GM12864 (cell line): ENCODE data around the gene LRTM1.

Source experiments
- DNase-seq: peaks from one replicate; pipeline ENCODE4 v3.0.0-alpha.2; 2011; ENCODE audit warnings: low read depth
- H3K4me3 ChIP-seq: 2 replicates; pipeline ENCODE4 v1.5.1; 2011; ENCODE audit warnings: mild to moderate bottlenecking, low read depth, low read length, control low read depth
- CTCF ChIP-seq: IDR thresholded peaks from 2 replicates; pipeline ENCODE4 v1.5.1; 2011; ENCODE audit warnings: low read depth, mild to moderate bottlenecking, moderate library complexity, low read length, control low read depth, inconsistent platforms; ENCODE audit errors: missing control alignments

Gene LRTM1

GRCh38 chr3:54891540-54891897 lies 36.3 kb downstream of the LRTM1 start:
- no peak overlapping the region for H3K4me3 ChIP-seq
- DNase-seq, result no peak
- TF ChIP-seq CTCF, result no peak

- DNase-seq, result no peak
- TF ChIP-seq CTCF, result no peak
- H3K4me3 ChIP-seq, result no peak overlapping the region
Measured at GRCh38 chr3:54889731-54890130, 38.1 kb downstream of the LRTM1 start.

GRCh38 chr3:54888873-54889272 lies 39.0 kb downstream of the LRTM1 start:
- no peak for TF ChIP-seq CTCF
- no peak overlapping the region for H3K4me3 ChIP-seq
- no peak for DNase-seq

DNA sequence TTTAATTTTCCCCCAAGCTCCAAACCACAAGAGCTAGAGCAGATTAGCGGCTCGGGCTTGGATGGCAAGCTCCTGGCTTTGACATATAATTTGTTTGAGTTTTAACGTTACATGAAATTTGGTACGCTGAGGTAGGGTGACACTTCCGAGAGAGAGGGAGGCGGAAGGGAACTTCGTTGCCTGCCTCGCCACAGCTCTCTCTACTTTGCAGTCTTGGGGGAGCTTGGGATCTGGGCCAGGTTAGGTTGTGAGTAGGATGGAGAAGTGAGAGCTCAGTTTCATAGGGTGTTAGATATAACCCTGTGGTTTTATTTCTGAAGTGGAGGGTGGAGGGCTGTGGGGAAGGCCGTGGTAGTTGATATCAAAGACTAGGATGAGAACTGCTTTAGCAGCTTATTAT lies 39.7 kb downstream of the LRTM1 start:
- DNase-seq, result no peak
- TF ChIP-seq CTCF, result no peak
- no peak overlapping the region for H3K4me3 ChIP-seq

DNA sequence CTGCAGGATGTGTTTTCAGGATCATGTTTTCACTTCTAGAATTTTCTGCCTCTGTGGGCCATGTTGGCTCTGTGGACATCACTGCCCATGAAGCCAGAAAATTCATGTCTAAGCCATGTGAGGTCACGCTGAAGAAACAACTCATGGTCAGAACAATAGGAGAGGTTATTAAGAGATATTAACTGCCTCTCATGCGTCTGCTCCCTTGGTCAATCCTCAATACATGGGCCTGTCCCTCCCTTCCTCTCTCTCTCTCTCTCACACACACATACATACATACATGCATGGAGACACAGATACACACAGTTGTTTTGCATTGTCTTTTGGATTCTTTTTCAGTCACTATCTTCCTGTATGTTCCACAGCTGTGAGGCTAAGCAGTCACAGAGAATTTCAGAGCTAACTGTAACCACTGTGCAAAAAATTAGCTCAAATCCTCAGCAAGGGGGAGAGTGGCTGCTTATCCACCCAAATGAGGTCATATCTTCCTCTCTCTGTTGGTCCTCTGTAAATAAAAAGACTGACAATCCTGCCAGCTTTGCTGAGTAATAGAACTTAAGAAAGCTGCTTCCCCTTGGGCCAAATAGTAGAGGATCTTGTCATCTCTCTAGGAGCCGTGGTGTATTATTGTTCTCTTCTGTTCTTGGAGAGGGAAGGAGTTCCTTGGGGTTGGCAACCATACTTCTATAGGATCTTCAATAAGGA lies 45.6 kb downstream of the LRTM1 start:
- TF ChIP-seq CTCF, result no peak
- H3K4me3 ChIP-seq, result no peak overlapping the region
- no peak for DNase-seq

GRCh38 chr3:54878145-54878544 lies 49.7 kb downstream of the LRTM1 start:
- no peak overlapping the region for H3K4me3 ChIP-seq
- no peak for TF ChIP-seq CTCF
- no peak for DNase-seq

DNA sequence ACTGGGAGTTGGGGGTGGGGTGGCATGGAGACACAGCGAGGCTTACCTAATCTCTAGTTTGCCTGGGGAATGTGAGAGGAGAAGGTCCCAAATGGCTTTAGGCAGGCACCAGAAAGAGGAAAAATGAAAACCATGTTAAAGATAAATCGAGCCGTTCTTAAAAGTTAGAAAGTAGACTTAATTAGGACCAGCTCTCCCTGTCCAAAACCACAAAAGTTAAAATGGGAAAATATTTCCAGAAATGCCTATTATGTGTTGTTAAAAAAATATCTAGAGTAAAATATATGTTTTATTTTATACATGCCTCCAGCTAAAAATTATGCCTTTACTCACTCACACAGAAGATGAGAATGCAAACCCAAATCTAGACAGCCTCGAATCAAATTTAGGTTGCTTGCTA lies 50.1 kb downstream of the LRTM1 start:
- no peak for DNase-seq
- no peak for TF ChIP-seq CTCF
- no peak overlapping the region for H3K4me3 ChIP-seq
